Measurements from ENCODE around the gene OVAAL. TPM values are rescaled to one million over a fixed set of nuclear protein-coding genes. Genes with fewer than 3 reads are reported as not detected.
A peak's percentile ranks its signal among the peaks of the same experiment; 100 is the strongest.

The OVAAL gene
- total and polyA plus RNA-seq, 9 of the 15 experiments (the other 6 are each of a cell fraction or from before 2014, with no cell fraction given) = 0.04 to 0.18 (median 0.08) TPM; not detected in 4

DNA sequence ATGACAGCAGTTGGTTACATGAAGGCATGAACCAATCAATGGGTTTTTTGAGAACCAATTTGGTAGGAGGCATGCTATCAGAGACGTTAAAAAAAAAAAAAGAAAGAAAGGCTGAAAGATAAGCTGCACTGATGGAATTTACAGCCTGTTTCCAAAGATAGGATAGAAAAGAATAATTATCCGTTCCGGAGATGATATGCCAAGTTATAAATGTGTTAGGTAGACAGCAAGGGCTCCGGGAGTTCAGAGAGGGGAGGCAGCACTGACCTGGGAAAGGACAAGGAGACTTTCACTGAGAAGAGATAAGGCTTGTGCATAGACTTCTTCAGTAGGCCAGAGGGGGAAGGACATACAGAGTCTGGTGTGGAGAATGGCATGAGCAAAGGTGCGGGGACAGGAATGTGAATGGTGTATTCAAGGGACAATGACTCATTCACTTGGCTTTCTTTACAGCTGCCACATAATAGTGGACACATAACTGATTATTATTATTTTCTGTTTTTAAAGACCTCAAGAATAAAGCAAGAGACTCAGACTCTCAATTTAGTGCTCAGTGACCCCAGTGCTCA, 31.6 kb upstream of the OVAAL start (continued):
- TF ChIP-seq, protein P1, sequence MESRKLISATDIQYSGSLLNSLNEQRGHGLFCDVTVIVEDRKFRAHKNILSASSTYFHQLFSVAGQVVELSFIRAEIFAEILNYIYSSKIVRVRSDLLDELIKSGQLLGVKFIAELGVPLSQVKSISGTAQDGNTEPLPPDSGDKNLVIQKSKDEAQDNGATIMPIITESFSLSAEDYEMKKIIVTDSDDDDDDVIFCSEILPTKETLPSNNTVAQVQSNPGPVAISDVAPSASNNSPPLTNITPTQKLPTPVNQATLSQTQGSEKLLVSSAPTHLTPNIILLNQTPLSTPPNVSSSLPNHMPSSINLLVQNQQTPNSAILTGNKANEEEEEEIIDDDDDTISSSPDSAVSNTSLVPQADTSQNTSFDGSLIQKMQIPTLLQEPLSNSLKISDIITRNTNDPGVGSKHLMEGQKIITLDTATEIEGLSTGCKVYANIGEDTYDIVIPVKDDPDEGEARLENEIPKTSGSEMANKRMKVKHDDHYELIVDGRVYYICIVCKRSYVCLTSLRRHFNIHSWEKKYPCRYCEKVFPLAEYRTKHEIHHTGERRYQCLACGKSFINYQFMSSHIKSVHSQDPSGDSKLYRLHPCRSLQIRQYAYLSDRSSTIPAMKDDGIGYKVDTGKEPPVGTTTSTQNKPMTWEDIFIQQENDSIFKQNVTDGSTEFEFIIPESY (CRISPR knock-in tag; IDR thresholded peaks at IDR 0.05) = no peak
- TF ChIP-seq NFYB (IDR thresholded peaks at IDR 0.05; ENCODE audit: extremely low read depth, insufficient read length) = no peak
- TF ChIP-seq ESRRA (IDR thresholded peaks at IDR 0.05; ENCODE audit: borderline replicate concordance, low read depth) = peak; percentile 76
- TF ChIP-seq, protein P2, sequence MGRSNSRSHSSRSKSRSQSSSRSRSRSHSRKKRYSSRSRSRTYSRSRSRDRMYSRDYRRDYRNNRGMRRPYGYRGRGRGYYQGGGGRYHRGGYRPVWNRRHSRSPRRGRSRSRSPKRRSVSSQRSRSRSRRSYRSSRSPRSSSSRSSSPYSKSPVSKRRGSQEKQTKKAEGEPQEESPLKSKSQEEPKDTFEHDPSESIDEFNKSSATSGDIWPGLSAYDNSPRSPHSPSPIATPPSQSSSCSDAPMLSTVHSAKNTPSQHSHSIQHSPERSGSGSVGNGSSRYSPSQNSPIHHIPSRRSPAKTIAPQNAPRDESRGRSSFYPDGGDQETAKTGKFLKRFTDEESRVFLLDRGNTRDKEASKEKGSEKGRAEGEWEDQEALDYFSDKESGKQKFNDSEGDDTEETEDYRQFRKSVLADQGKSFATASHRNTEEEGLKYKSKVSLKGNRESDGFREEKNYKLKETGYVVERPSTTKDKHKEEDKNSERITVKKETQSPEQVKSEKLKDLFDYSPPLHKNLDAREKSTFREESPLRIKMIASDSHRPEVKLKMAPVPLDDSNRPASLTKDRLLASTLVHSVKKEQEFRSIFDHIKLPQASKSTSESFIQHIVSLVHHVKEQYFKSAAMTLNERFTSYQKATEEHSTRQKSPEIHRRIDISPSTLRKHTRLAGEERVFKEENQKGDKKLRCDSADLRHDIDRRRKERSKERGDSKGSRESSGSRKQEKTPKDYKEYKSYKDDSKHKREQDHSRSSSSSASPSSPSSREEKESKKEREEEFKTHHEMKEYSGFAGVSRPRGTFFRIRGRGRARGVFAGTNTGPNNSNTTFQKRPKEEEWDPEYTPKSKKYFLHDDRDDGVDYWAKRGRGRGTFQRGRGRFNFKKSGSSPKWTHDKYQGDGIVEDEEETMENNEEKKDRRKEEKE (IDR thresholded peaks at IDR 0.05; ENCODE audit: borderline replicate concordance in 1 of 2, control insufficient read depth in 1 of 2, low read depth in 2 of 2, low read length in 1 of 2) = no peak
- TF ChIP-seq FOXK1 (CRISPR knock-in tag; IDR thresholded peaks at IDR 0.05; ENCODE audit: borderline replicate concordance) = no peak
- TF ChIP-seq, protein P3, sequence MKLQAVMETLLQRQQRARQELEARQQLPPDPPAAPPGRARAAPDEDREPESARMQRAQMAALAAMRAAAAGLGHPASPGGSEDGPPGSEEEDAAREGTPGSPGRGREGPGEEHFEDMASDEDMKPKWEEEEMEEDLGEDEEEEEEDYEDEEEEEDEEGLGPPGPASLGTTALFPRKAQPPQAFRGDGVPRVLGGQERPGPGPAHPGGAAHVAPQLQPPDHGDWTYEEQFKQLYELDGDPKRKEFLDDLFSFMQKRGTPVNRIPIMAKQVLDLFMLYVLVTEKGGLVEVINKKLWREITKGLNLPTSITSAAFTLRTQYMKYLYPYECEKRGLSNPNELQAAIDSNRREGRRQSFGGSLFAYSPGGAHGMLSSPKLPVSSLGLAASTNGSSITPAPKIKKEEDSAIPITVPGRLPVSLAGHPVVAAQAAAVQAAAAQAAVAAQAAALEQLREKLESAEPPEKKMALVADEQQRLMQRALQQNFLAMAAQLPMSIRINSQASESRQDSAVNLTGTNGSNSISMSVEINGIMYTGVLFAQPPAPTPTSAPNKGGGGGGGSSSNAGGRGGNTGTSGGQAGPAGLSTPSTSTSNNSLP (IDR thresholded peaks at IDR 0.05; ENCODE audit: borderline replicate concordance, low read depth, low read length) = no peak
- TF ChIP-seq MAFK (IDR thresholded peaks at IDR 0.05; ENCODE audit: low read length) = no peak
- TF ChIP-seq, protein P4, sequence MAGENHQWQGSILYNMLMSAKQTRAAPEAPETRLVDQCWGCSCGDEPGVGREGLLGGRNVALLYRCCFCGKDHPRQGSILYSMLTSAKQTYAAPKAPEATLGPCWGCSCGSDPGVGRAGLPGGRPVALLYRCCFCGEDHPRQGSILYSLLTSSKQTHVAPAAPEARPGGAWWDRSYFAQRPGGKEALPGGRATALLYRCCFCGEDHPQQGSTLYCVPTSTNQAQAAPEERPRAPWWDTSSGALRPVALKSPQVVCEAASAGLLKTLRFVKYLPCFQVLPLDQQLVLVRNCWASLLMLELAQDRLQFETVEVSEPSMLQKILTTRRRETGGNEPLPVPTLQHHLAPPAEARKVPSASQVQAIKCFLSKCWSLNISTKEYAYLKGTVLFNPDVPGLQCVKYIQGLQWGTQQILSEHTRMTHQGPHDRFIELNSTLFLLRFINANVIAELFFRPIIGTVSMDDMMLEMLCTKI (IDR thresholded peaks at IDR 0.05; ENCODE audit: partially characterized antibody) = no peak
- 0 out of 4 replicates have a peak, but pooled peaks of 1 of the 2 experiments have one; percentile 19 for TF ChIP-seq MAZ (CRISPR knock-in tag; conservative IDR thresholded peaks at IDR 0.05 in 1 of 2, IDR thresholded peaks at IDR 0.05 in 1 of 2)
- peak in 1 of 2 experiments; percentile 52; a peak in 1 of 4 replicates for TF ChIP-seq TBL1XR1 (IDR thresholded peaks at IDR 0.05; ENCODE audit: low read length in 2 of 2)
- peak in 1 of 2 experiments; percentile 66; a peak in 2 of 4 replicates for TF ChIP-seq TRIM24 (IDR thresholded peaks at IDR 0.05)
- no peak for TF ChIP-seq ETV1 (tag; conservative IDR thresholded peaks at IDR 0.05; ENCODE audit: low read depth)
- TF ChIP-seq HNRNPH1 (optimal IDR thresholded peaks at IDR 0.05; ENCODE audit: low read depth, low read length) = no peak
- no peak for TF ChIP-seq ZNF778 (CRISPR knock-in tag; IDR thresholded peaks at IDR 0.05)
- TF ChIP-seq ZNF143 (CRISPR knock-in tag; IDR thresholded peaks at IDR 0.05) = no peak
- TF ChIP-seq ZNF57 (CRISPR knock-in tag; IDR thresholded peaks at IDR 0.05) = no peak
- TF ChIP-seq ZC3H8 (IDR thresholded peaks at IDR 0.05) = no peak
